ENCODE measurements around the gene PARP6. TPM values are rescaled to one million over a fixed set of nuclear protein-coding genes. Genes with fewer than 3 reads are reported as not detected.

Gene PARP6
- total and polyA plus RNA-seq, 2 of the 8 experiments (the other 6 are each of a cell fraction or from before 2014, with no cell fraction given): 39.8 to 45.3 TPM

DNA sequence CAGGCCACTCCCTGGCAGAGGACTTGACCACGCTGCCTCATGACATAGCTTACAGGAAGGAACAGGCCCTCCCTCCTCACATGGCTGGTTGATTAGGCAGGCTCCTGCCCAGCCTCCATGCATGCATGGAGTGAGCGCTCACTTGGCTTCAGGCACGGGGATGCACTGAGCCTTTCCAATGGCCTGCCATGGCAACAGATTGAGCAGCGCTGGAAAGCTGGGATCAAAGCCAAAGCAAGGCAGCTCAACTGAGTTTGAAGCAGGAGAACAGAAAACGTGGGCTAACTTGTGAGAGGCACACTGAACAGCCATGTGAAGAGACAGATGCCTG lies 68.9 kb downstream of the PARP6 start:
- no peak overlapping the region for H2BK120ac ChIP-seq (replicated peaks; ENCODE audit: low read depth, low read length)
- H3K14ac ChIP-seq (ENCODE audit: insufficient read length): no peak overlapping the region
- no peaks in the 10 kb centered on the region for H3K27me3 ChIP-seq (replicated peaks in 1 of 4; ENCODE audit: control insufficient read depth in 3 of 4, extremely low read depth in 1 of 4, insufficient read depth in 3 of 4, low read length in 3 of 4)
- H3K4ac ChIP-seq (replicated peaks; ENCODE audit: insufficient read length, low read depth, low read length): no peak overlapping the region
- DNase-seq (ENCODE audit: low read depth in 1 of 2, low spot score in 2 of 2) (no peak), FAIRE-seq (no peak)
- no peaks in the 10 kb centered on the region; a peak in 1 of 4 replicates for H3K79me2 ChIP-seq (ENCODE audit: control insufficient read depth in 1 of 2, insufficient read depth in 2 of 2, low read length in 2 of 2)
- no peak overlapping the region for H3K4me2 ChIP-seq (ENCODE audit: insufficient read depth in 1 of 2, low read depth in 2 of 2, low read length in 2 of 2)
- peaks cover 66 to 96% (median 91%) of the 10 kb centered on the region in 4 experiments for H3K36me3 ChIP-seq (ENCODE audit: control insufficient read depth in 2 of 4, insufficient read depth in 4 of 4, low read length in 3 of 4)
- H4K91ac ChIP-seq (replicated peaks; ENCODE audit: insufficient read length, low read length): no peak overlapping the region
- peaks cover 5% of the 10 kb centered on the region; the same call in 1 of the 2 replicates for H3K79me1 ChIP-seq (ENCODE audit: low read depth, low read length)
- TF ChIP-seq CBX8 (IDR thresholded peaks at IDR 0.05; ENCODE audit: borderline replicate concordance, low read depth, low read length) (no peak), BACH1 (IDR thresholded peaks at IDR 0.05; ENCODE audit: low read length) (no peak), TAF1 (IDR thresholded peaks at IDR 0.05; ENCODE audit: low read depth, low read length) (no peak), KDM1A (IDR thresholded peaks at IDR 0.05; ENCODE audit: borderline replicate concordance, low read length) (no peak), SAP30 (IDR thresholded peaks at IDR 0.05; ENCODE audit: insufficient read depth, insufficient replicate concordance, low read length) (no peak), SUZ12 (IDR thresholded peaks at IDR 0.05; ENCODE audit: low read length) (no peak), SP2 (IDR thresholded peaks at IDR 0.05; ENCODE audit: low read length) (no peak)
- TF ChIP-seq, protein P1, sequence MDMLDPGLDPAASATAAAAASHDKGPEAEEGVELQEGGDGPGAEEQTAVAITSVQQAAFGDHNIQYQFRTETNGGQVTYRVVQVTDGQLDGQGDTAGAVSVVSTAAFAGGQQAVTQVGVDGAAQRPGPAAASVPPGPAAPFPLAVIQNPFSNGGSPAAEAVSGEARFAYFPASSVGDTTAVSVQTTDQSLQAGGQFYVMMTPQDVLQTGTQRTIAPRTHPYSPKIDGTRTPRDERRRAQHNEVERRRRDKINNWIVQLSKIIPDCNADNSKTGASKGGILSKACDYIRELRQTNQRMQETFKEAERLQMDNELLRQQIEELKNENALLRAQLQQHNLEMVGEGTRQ (IDR thresholded peaks at IDR 0.05; ENCODE audit: low read length): no peak
- H3K23me2 ChIP-seq (ENCODE audit: low read depth, low read length): no peaks in the 10 kb centered on the region
- no peak overlapping the region for H3K23ac ChIP-seq (ENCODE audit: insufficient read length)
- no peak overlapping the region for H4K8ac ChIP-seq (ENCODE audit: extremely low read depth, insufficient read depth, low read length)
- no peak overlapping the region for H3K27ac ChIP-seq (ENCODE audit: low read depth, low read length)
- no peak overlapping the region for H2BK15ac ChIP-seq (ENCODE audit: low read length)
- no peak overlapping the region for H4K5ac ChIP-seq (ENCODE audit: insufficient read length, low read depth, low read length)
- H3K4me1 ChIP-seq (replicated peaks in 1 of 4; ENCODE audit: control insufficient read depth in 3 of 4, insufficient read depth in 4 of 4, low read length in 3 of 4): peaks cover 0 to 2% (median 0%) of the 10 kb centered on the region in 4 experiments; a peak in 1 of 7 replicates
- no peak overlapping the region for H2BK12ac ChIP-seq (ENCODE audit: low read depth, low read length)
- no peak overlapping the region for H2BK5ac ChIP-seq (ENCODE audit: low read depth, low read length)
- no peak overlapping the region for H3K4me3 ChIP-seq (ENCODE audit: extremely low read depth in 1 of 4, insufficient read depth in 2 of 4, low read depth in 3 of 4, low read length in 4 of 4)
- ChIA-PET POLR2A (ENCODE audit: partially characterized antibody) (interaction anchor here (0.8 to 1.4 kb wide), 4 partner anchors 16 to 28 kb away, joined by 3 to 5 read pairs (median 4); partner anchors contain the start of gene PKM), CTCF (ENCODE audit: partially characterized antibody) (interaction anchor here (0.6 to 1.2 kb wide), 5 partner anchors 9 to 242 kb away, joined by 3 to 5 read pairs (median 3); no protein-coding TSS in a partner anchor)
- peaks cover 28 to 34% of the 10 kb centered on the region in 2 experiments for H4K20me1 ChIP-seq (replicated peaks in 1 of 2; ENCODE audit: control insufficient read depth in 1 of 2, insufficient read depth in 2 of 2, low read length in 2 of 2)
- H2AK5ac ChIP-seq (ENCODE audit: low read depth, low read length): no peak overlapping the region
- no peak overlapping the region for H2AFZ ChIP-seq (ENCODE audit: low read length)
- no peaks in the 10 kb centered on the region for H3K9me3 ChIP-seq (ENCODE audit: insufficient read depth in 2 of 2, low read depth in 1 of 2, low read length in 1 of 2)
- H2BK20ac ChIP-seq (ENCODE audit: low read length): no peak overlapping the region
- WGBS, 2 experiments (ENCODE audit: extremely low coverage in 1 of 2, insufficient coverage in 1 of 2, insufficient read length in 1 of 2, insufficient replicate concordance in 2 of 2, low coverage in 1 of 2, low lambda C conversion rate in 2 of 2, missing lambda C conversion rate in 1 of 2): 95% methylated on average over 5 of the region's 5 CpGs; no CpG with 5 or more reads in 1 of the 2 experiments
- no peak overlapping the region for H3K9ac ChIP-seq (replicated peaks in 1 of 4; ENCODE audit: extremely low read depth in 1 of 4, low read depth in 3 of 4, low read length in 3 of 4)
- no peak overlapping the region for H3K56ac ChIP-seq (replicated peaks; ENCODE audit: insufficient read length, low read depth, low read length)
- no peak overlapping the region for H3K18ac ChIP-seq (ENCODE audit: extremely low read depth, low read length)

All from H1 (cell line).